KOPT-K1 (cell line): Measurements from ENCODE around the gene MDP1.
A peak's percentile ranks its signal among the peaks of the same experiment; 100 is the strongest.
"Not testable (repeated sequence)": the region's sequence is repeated elsewhere in the genome, so short reads cannot be mapped to it uniquely, and the experiment has no call there.

Experiments
- H3K27ac ChIP-seq: fragments of 200-600 bp; sonication (generic); 2 replicates; pipeline ENCODE4 v1.5.1; 2016; ENCODE audit warnings: antibody characterized with exemption, mild to moderate bottlenecking, low read depth, low read length; ENCODE audit not compliant: poor library complexity, severe bottlenecking
- H3K36me3 ChIP-seq: fragments of 200-600 bp; sonication (generic); 2 replicates; pipeline ENCODE4 v1.5.1; 2017; ENCODE audit warnings: antibody characterized with exemption, mild to moderate bottlenecking, low read length, moderate library complexity; ENCODE audit not compliant: insufficient read depth
- H3K9me3 ChIP-seq: fragments of 200-600 bp; sonication (generic); 2 replicates; pipeline ENCODE4 v1.5.1; 2017; ENCODE audit warnings: antibody characterized with exemption, low read length, mild to moderate bottlenecking; ENCODE audit not compliant: insufficient read depth, poor library complexity, severe bottlenecking

The MDP1 gene

DNA sequence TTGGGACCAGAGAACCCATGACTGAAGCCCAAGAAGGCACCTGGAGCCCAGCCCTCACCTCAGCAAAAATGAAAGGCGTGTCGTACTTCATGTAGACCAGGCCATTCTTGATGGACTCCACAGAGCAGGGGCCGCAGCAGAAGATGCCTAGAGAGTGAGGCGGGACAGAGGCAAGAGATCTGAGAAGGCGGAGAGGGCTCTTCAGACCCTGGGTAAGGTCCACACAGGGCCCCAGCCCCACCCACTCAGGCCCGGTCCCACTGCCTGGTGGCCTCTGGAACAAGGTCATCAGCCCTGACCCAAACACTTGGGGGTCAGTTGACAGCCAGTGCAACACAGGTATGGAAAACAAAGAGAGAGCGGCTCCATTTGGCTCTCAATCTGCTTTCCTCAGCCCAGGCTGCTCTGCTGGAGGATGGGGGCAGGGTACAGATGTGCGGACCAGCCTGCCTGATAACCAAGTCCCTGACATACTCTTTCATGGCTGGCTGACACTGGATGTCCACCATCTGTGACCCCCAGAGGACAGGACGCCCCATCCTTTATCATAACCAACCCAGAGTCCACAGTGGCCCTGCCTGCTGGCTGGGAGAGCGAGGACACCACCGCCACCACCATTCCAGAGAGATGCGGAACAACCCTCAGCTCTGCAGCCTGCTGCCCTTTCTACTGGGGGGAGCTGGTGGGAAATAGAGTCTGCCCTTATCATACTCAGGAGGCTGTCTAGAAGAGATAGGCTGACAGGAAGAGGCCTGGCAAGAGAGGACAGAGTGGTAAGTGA lies 40.3 kb upstream of the MDP1 start:
- no peak overlapping the region for H3K27ac ChIP-seq
- no peaks in the 10 kb centered on the region for H3K9me3 ChIP-seq
- H3K36me3 ChIP-seq = no peaks in the 10 kb centered on the region

DNA sequence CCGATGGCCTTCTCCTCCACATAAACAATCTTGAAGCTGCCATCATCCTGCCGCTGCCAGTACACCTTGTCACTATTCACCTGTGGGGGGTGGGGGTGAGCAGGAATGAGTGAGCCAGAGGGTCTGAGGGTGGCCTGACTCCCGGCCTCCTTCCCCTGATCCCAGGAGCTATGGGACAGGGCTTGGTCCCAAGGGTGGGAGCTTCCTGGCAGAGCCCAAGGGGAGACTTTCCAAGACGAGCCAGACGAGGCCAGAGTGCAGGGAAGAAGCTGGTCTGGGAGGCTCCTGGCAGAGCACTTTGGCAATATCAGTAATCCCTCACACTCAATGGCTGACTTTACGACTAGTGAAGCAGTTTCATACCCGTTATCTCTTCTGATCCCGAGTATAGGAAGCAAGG lies 39.6 kb upstream of the MDP1 start:
- Histone ChIP-seq H3K27ac (no peak overlapping the region), H3K36me3 (no peaks in the 10 kb centered on the region), H3K9me3 (no peaks in the 10 kb centered on the region)

DNA sequence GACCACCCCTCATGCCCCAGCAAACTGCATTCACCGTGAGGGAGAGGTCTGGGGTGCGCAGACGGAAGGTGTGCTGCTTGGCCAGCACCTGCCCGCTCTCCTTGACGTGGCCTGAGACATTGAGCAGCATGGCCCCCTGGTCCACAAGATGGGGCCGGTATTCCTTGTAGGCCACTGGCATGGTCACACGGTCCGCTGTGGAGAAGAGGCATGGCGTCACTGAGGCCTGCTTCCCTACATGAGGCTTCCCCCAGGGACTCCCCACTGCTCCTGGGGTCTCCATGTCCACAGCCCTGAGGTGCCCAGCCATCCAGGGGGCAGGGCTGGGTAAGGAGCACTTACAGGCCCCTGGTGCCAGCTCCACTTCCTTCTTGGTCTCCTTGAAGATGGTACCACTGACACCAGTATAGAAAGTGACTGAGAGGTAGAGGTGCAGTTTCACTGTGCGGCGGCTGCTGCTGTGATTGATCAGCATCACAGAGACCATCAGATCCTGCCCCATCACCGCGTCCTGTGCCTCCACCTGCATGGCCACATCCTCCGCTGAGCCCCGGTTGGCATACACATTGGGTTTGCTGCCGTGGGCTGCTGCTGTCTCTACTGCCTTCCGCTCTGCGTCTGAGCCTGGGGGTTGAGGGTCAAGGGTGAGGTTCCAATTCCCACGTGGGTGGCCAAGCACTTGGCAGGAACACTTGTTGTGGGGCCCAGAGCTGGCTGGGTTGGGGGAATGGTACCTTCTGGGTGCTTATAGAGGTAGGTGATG lies 38.9 kb upstream of the MDP1 start:
- Histone ChIP-seq H3K36me3 (no peaks in the 10 kb centered on the region), H3K27ac (no peak overlapping the region), H3K9me3 (no peaks in the 10 kb centered on the region)

DNA sequence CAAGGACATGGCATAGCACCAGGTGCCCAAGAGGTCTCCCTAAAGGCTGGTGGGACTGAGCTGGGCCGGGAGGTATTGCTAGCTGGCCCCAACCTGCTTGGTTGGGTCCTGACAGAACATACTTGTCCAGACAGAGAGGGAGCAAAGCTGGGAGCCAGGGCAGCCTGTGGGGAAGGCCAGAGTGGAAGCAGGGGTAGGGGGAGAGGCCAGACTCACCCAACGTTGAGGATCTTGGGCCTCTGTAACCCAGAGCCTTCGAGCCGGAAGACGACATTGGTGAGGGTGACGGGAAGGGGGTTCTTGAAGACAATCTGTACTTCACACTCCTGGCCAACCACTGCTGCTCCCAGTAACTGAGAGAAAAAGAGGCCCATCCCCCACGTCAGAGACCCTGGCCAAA lies 38.1 kb upstream of the MDP1 start:
- H3K27ac ChIP-seq = no peak overlapping the region
- no peaks in the 10 kb centered on the region for H3K36me3 ChIP-seq
- no peaks in the 10 kb centered on the region for H3K9me3 ChIP-seq

DNA sequence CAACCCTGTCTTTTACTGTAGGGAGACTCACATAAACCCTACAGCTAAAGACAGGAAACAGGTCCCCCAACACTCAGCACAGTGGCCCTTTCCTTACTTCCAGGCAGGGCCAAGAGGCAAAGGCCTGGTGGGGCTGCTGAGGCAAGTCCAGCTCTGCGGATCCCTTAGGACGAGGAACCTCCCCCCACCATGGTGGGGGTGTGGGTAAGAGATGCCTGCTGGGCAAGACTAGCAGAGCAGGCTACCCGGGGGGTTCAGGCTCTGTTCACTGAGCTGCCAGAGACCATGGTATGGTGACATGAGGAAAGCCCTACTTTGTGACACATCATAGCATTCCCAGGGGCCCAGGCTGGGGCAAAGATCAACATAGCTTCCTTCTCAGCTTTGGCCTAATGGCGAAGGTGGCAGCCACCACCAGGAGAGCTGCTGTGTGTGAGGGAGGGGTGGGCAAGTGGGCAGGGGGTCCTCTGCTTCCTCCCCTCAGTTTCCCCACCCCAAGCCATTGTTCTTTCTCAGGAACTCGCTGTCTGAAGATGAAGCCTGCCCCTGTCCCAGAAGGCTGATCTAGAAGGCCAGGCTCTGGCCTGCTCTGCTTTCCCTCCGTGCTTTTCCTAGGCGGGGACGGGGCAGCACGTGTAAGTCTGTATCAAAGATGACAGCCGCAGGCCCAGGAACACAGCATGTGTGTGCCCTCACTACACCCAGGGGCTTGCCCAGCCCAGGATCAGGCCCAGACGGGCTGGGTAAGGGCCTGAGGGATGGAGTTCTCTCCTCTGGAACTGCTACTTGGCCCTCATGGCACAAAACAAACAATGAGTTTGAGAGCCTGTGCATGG lies 36.6 kb upstream of the MDP1 start:
- Histone ChIP-seq H3K9me3 (no peaks in the 10 kb centered on the region), H3K27ac (no peak overlapping the region)

DNA sequence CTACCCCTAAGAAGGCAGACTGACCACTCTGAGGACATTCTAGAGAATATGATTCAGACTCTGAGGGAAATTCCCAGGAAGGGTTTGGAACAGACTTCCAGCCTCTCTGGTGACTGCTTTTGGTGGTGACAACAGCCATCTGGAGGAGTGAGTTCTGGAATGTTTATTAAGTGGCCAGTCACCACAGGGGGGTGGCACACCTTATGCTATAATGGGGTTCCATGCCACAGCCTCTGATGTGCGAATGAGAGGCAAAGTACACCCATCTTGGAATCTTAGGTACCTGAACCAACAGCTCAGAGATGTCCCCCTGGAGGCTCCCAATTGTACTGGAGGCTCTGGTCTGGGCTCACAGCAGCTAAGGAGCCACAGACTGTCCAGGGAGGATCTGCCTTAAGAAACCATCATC lies 36.0 kb upstream of the MDP1 start:
- no peaks in the 10 kb centered on the region for H3K9me3 ChIP-seq
- H3K36me3 ChIP-seq = no peaks in the 10 kb centered on the region
- no peak overlapping the region for H3K27ac ChIP-seq

More for the DNA sequence above, 36.6 kb upstream of the MDP1 start:
- H3K36me3 ChIP-seq = no peaks in the 10 kb centered on the region

DNA sequence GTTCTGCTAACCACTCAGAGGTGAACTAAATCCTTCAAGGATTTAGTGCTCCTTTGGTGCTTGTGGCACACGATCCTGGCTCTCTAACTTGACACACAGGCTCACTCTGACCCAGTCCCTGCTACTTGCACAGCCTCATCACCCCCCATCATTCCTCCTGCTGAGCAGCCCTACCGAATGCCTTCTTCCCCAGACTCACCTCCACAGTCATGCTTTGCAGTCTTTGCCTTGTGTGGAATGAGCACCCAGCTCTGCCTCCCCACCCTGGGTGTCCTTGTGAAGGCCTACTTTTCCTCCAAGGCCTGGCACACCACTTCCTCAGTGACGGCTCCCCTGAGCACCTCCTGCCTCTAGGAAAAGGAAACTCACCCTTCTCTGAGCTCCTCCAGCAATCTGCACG lies 34.5 kb upstream of the MDP1 start:
- Histone ChIP-seq H3K9me3 (no peaks in the 10 kb centered on the region), H3K36me3 (no peaks in the 10 kb centered on the region), H3K27ac (no peak overlapping the region)

DNA sequence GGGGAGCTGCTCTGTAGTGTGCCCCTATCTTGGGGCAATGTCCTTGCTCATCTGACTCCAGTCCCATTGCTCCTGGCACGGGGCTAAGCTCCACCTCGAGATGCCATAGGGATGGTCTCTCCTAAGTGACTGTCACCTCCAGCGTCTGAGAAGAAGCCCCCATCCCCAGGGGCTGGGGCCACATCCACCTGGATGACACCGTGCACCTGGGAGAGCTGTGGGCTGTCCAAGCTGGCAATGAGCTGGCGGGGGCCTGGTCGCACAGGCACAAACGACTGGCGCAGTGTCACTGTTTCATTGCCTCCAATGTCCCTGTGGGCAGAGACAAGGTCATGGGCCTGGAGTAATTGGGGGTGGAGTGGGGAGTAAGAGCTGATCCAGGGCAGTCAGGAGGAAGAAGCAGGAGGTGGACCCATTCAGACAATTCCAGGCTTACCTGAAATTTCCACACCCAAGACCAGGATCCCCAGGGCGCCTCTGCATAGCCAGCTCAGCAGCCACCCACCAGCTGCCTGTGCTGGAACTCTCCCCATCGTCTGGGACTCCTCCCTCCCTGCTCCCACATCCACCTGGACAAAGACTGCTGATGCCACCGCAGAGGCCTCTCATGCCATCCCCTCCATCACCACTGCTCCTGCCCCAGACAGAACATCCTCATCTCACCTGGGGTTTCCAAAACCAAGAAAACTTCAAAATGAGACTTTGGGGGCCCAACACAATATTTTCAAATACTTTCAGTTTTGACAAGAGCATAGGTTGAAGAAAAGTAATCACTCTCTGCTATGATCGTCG lies 33.6 kb upstream of the MDP1 start:
- Histone ChIP-seq H3K27ac (no peak overlapping the region), H3K36me3 (no peaks in the 10 kb centered on the region), H3K9me3 (no peaks in the 10 kb centered on the region)

DNA sequence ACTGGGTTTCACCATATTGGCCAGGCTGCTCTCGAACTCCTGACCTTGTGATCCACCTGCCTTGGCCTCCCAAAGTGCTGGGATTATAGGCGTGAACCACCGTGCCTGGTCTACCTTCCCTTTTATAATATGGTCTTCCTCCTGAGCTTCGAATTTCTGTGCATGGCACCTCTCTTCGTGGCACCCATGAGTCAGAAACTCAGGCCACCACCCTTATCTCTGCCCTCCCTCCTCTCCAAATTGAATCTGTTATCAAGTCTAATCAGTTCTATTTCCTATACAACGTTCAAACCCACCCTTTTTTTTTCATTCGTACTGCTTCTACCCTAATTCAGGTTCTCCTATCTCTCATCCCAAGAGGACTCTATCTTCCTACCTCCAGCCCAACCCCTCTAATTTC lies 31.6 kb upstream of the MDP1 start:
- Histone ChIP-seq H3K36me3 (no peaks in the 10 kb centered on the region), H3K27ac (no peak overlapping the region), H3K9me3 (no peaks in the 10 kb centered on the region)

DNA sequence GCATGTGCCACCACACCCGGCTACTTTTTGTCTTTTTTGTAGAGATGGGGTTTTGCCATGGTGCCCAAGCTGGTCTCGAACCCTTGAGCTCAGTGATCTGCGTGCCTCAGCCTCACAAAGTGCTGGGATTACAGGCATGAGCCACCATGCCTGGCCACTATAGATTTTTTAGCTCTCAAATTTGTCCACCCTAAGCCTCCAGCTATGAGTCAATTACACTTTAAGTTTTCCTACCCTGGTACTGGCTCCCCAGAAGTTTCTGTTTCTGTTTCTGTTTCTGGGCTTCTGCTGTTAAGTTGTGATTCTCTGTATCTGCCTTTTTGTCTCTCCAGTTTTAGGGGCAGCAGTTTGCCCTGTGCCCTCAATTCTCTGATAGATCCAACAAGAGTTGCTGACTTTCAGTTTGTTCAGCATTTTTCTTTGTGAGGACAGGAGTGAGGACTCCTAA lies 30.9 kb upstream of the MDP1 start:
- no peaks in the 10 kb centered on the region for H3K9me3 ChIP-seq
- no peaks in the 10 kb centered on the region for H3K36me3 ChIP-seq
- no peak overlapping the region for H3K27ac ChIP-seq

DNA sequence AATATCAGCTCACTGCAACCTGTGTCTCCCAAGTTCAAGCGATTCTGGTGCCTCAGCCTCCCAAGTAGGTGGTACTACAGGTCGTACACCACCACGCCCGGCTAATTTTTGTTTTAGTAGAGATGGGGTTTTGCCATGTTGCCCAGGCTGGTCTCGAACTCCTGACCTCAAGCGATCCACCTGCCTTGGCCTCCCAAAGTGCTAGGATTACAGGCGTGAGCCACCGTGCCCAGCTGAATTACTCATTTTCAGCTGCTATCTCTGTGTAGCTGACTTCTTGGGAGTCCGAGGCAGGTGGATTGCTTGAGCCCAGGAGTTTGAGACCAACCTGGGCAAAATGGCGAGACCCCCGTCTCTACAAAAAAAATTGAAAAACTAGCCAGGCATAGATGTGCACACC lies 29.5 kb upstream of the MDP1 start:
- H3K27ac ChIP-seq, H3K9me3 ChIP-seq: not testable (repeated sequence)
- peaks cover 11% of the 10 kb centered on the region for H3K36me3 ChIP-seq

DNA sequence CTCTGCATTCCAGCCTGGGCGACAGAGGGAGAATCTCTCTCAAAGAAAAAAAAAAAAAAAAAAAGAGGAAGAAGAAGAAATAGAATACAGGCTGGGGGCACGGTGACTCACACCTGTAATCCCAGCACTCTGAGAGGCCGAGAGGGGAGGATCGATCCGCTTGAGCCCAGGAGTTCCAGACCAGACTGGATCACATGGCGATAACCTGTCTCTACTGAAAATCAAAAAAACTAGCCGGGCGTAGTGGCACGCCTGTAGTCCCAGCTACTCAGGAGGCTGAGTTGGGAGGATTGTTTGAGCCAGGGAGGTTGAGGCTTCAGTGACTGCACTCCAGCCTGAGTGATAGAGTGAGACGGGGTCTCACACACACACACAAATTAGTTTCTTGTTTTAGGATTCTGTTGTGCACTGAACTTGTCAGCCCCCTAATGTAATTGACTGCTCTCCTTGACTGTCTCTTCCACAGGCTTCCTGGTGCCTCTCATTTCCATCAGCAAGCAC lies 27.5 kb upstream of the MDP1 start:
- Histone ChIP-seq H3K9me3 (no peaks in the 10 kb centered on the region), H3K27ac (peak overlapping the region; percentile 94), H3K36me3 (peaks cover 31% of the 10 kb centered on the region)

DNA sequence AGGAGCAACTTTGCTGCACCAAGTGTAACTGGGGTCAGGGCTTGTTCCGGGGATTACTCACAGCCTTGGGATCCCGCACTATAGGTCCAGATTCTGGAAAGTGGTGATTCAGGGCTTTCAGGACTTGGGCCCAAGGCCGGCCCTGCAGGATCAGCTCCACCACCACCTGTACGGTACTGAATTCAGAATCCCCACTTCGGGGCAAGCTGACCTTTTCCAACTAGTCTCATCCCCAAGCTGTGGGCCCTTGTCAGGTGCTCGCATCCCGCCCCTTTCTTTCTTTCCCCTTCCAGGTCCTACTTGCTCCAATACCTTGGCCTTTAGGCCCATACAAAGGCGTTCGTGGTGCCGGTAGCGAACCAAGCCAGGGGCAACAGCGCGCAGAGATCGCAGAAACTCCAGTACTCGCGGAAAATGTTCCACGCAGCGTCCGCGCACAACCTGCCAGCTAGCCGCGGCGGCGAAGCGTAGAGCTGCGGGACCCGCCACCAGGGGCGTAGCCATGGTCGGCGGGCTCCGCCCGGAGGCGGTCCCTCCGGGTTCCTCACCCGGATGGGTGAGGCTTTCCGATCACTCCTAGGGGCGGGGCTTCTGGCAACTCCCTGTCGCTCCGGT lies 26.1 kb upstream of the MDP1 start:
- peaks cover 45% of the 10 kb centered on the region for H3K36me3 ChIP-seq

More for the DNA sequence above, 26.1 kb upstream of the MDP1 start:
- Histone ChIP-seq H3K9me3 (no peaks in the 10 kb centered on the region), H3K27ac (peak overlapping the region; percentile 94)
